Central memory CD4-positive, alpha-beta T cell (primary cell): ENCODE results near the gene MZT1.
"Not testable (repeated sequence)": the region's sequence is repeated elsewhere in the genome, so short reads cannot be mapped to it uniquely, and the experiment has no call there.

Source experiments
- DNase-seq: peaks from one replicate; pipeline ENCODE4 v3.0.0; 2022
- total RNA-seq, 3 experiments: gene quantifications; one replicate each; lab custom pipeline; 2026; lab: John Stamatoyannopoulos, UW

The MZT1 gene
- total RNA-seq: 11.2 to 58.2 (median 20.5) reads per million in 3 experiments

DNA sequence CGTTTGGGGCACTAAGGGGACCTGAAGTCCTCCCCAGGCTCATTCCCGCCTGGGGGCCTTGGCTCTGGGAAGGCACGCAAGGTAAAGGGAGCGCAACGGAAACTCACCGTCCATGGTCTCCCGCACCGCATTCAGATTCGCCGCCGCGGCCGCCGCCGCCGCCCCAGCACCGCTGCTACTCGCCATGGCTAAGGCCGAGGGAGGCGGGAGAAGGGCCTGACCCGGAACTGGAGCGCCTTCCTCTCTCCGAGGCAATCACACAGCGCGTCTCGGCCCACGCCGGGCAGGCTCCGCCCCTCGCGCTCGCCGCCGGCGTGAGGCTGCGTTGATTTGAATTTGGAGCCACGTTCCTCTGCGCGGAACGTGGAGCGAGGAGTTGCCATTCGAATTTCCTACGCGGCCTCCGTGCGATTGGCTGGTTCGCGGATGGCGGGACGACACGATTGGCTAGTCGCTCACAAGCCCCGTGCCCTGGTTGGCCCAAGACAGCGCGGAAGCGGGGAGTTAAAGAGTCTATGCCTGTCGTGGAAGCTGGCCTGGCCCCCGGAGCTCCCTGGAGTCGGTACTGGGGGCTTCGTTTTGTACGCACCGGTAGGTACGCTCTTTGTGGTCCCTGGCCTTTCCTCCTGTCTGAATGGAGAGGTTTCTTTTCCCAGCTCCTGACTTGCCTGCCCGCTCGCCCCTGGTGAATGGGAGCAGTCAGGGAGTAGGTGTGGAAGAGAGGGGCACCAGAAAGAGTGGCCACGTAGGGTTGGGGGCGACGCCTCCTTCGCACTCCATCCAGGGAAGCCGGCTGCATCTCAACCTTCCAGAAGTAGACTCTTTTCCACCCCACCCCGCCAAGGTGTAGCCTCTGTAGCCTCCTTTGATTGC is at the start of gene MZT1, which contains the start of gene BORA:
Gene MZT1, minus strand, starts transcription at position 213 of the 873 bp plus-strand sequence. Its CDS starts 27 bp downstream, at position 186.
Gene BORA, plus strand, starts transcription at position 507 of the 873 bp plus-strand sequence. CDS start 1,018 bp downstream, outside the sequence.
- peak; percentile 96 for DNase-seq

DNA sequence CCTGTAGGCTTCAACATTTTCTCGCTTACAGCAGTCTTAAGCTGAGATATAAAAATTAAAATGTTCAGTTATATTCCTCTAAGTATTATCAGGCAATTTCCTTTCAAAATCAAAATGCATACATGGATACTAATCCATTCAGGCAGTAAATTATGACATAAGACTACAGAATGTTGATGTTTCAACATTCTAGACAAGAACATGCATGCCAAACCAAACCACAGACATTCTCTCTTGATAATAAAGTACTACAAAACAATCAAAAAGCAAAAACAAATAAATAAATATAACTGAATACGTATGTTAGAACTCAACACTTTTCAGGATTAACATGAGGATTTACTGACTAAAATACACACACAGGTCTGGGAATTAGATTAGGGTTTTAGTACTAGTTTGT is 46.6 kb upstream of the MZT1 start:
- DNase-seq: no peak

DNA sequence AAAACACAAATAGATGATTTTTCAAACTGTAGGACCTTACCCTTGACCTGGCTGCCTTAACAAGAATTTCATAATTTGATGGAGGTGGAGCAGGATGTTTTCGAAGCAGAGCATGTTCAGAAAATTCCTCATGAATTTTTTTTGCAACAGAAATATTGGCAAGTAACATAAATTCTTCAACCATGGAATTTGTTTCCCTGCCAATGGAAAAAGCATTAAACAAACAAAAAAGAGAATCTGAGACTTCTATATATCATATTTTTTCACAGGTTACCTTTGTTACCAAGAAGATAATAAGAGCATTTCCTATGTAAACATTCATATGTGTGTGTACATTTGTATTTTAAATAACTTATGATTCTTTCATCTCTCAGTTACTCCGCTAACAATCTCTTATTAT is 36.0 kb upstream of the MZT1 start:
- DNase-seq: no peak

- DNase-seq: no peak
Measured at GRCh38 chr13:72760189-72760588, 32.8 kb upstream of the MZT1 start.

DNA sequence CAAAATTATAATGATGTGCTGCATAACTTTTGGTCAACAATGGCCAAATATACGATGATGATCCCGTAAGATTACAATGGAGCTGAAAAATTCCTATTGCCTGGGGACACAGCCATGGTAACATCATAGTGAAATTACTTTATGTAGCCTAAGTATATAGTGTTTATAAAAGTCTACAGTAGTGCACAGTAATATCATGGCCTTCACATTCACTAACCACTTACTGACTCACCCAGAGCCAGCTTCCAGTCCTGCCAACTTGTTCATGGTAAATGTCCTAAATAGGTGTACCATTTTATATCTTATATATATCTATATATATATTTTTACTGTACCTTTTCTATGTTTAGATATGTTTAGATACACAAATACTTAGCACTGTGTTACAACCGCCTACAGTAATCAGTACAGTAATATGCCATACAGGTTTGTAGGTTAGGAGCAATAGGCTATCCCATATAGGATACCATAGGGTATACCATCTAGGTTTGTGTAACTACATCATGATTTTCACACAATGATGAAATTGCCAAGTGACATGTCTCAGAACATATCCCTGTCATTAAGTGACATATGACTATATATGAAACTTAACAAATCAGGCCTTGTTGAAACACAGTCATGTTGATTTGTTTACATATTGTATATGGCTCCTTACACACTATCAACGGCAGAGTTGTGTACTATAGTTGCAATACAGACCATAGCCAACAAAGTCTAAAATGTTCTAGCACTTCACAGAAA is 30.5 kb upstream of the MZT1 start:
- no peak for DNase-seq

DNA sequence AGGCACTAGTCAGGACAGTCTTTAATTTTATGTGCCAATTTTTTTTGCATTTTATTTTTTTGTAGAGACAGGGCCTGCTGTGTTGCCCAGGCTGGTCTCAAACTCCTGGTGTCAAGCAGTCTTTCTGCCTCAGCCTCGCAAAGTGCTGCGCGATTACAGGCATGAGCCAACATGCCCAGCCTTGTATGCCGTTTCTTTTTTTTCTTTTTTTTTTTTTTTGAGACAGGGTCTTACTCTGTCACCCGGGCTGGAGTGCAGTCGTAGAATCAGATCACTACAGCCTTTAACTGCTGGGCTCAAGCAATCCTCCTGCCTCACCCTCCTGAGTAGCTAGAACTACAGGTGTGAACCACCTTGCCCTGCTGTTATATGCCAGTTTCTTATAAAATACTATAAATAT is 26.7 kb upstream of the MZT1 start:
- no peak for DNase-seq

DNA sequence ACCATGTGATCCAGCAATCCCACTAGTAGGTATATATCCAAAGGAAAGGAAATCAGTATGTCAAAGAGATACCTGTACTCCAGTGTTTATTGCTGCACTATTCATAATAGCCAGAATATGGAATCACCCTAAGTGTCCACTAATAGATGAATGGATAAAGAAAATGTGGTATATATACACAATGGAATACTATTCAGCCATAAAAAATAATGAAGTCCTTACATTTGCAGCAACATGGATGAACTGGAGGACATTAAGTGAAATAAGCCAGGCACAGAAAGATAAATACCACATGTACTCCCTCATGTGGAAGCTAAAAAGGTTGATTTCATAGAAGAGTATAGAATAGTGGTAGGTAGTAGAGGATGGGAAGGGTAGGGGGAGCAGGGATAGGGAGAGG is 23.8 kb upstream of the MZT1 start:
- DNase-seq: no peak

- DNase-seq: no peak
Measured at GRCh38 chr13:72745260-72745659, 17.8 kb upstream of the MZT1 start.

- DNase-seq: no peak
Measured at GRCh38 chr13:72740015-72740414, 12.6 kb upstream of the MZT1 start.

GRCh38 chr13:72737033-72737432 is 9.6 kb upstream of the MZT1 start:
- no peak for DNase-seq

GRCh38 chr13:72728290-72728605 is 819 bp upstream of the MZT1 start:
- DNase-seq: no peak

DNA sequence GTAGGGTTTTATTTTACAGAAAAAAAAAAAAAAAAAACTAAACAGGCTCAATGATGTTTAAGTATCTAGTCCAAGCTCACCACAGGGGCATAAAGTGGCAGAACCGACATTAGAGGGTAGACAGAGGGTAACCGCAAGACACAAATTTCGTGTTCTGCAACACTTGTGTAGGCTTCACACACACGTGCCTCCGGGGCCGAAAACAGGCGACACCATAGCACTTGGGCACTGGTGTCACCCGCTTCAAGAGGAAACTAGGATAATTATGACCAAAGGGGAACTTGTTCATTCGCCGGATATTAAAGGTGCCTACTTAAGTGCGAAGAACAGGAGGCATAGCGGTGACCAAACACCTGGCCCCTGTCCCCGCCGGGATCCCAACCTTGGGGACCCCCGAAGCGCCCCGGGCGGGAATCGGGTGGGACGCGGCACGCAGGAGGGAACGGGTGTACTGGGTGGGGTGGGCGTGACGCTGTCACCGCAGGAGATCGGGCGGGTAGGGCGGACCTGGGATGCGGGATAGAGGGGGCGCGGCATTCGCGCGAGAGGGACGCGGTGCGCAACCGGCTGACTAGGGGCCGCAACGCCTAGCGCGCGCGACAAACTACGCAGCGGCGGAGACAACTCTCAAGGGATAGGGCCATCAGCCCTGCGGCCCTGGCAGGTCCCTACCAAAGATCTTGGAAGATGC is 558 bp downstream of the MZT1 start:
- DNase-seq: peak; percentile 1

GRCh38 chr13:72726185-72726584 is 1.2 kb downstream of the MZT1 start:
- DNase-seq: not testable (repeated sequence)

DNA sequence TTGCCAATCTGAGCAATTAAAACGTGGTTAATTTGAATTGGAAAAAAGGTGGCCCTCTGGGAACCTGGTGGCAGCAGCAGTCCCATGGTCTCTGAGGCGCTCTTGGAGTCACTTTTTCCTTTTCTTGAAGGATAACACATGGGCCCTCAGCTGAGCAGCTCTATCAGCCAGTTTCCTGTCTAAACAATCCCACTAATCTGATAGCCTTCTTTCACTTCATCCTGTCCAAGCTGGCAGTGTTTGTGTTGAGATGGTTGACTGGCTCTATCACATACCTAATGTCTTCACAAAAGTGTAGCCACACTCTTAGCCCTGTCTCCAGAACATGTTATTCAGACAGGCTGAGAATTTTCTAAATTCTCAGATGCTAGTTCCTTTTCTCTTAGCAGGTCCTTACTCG is 10.7 kb downstream of the MZT1 start:
- DNase-seq: no peak

- DNase-seq: no peak
Measured at GRCh38 chr13:72700509-72700908, 26.9 kb downstream of the MZT1 start.

GRCh38 chr13:72698164-72698563 is 29.3 kb downstream of the MZT1 start:
- DNase-seq: no peak

- DNase-seq: no peak
Measured at GRCh38 chr13:72696579-72696978, 30.9 kb downstream of the MZT1 start.

DNA sequence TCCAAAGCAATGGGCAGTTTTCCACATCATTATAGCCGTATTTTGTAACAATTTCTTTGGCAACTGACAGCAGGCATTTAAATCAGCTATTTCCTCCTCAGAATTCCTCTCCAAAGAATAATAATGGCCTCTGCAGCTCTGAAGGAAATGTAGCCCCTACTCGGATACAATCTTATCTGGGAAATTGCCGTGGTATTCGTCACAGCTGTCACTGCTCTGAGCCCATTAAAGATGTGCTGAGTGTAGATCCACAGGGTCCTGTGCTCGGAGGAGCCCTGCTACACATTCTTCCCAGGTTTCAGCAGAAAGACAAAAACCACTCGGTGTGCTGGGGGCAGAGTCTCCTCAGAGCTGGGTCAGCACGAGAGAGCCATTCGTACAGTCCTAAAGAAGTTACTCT is 33.1 kb downstream of the MZT1 start:
- DNase-seq: no peak

DNA sequence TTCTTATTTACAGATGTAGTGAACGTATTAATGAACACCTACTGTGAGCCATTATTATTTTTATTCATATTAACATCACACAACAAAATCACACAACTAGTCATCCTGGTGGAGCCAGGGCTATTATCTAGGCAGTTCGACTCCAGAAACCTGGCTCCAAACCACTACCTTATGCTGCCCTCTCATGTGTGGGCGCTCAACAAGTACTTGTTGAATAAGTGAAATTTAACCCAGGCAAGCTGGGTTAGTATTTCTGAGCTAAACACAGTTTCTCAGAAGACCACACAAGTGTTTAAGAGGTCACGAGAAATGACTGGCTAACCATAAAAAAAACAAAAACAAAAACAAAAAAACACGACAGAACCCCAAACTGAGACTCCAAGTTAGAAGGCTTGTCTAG is 33.6 kb downstream of the MZT1 start:
- DNase-seq: no peak

DNA sequence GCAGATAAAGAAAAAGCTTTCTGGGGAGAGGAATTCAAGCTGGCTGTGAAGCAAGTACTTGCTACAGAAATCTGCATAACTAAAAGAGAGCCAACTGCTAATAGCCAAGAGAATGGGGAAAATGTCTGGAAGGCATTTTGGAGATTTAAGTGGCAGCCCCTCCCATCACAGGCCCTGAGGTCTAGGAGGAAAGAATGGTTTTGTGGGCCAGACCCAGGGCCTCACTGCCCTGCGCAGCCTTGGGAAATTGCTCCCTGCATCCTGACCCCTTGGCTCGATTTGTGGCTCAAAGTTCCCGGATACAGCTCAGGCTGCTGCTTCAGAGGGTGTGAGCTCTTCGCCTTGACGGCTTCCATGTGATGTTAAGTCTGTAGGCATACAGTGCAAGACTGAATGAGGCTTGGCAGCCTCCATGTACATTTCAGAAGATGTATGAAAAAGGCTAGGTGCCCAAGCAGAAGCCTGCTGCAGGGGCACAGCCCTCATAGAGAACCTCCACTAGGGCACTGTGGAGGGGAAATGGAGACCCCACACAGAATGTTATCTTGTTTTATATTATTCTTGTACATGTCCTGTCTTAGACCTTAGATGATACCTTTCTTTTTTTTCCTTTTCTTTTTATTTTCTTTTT is 34.4 kb downstream of the MZT1 start:
- DNase-seq: no peak

- no peak for DNase-seq
Measured at GRCh38 chr13:72689181-72689696, 38.2 kb downstream of the MZT1 start.

- DNase-seq: no peak
Measured at GRCh38 chr13:72686766-72687165, 40.7 kb downstream of the MZT1 start.

- DNase-seq: no peak
Measured at GRCh38 chr13:72680353-72680752, 47.1 kb downstream of the MZT1 start.
